Mucosa of descending colon (tissue), 3 donors: ENCODE results near the gene CDK19. TPM values are rescaled to one million over a fixed set of nuclear protein-coding genes. Genes with fewer than 3 reads are reported as not detected.

Experiments used
- ATAC-seq: fragments of 200-7000 bp; cut with Tn5 transposase; one replicate; pipeline ENCODE4 v1.9.1; 2020; ENCODE audit warnings: mild to moderate bottlenecking, moderate library complexity
- DNase-seq, 3 donors: peaks; one replicate each; pipeline ENCODE4 v3.0.0-alpha.2; 2020
- H3K36me3 ChIP-seq: fragments of 200-600 bp; one replicate; pipeline ENCODE4 v1.8.0; 2021; ENCODE audit warnings: low read depth, mild to moderate bottlenecking
- H3K4me1 ChIP-seq: fragments of 200-600 bp; one replicate; pipeline ENCODE4 v1.8.0; 2021; ENCODE audit warnings: low read depth, mild to moderate bottlenecking
- H3K4me3 ChIP-seq: fragments of 200-600 bp; one replicate; pipeline ENCODE4 v1.8.0; 2021; ENCODE audit warnings: mild to moderate bottlenecking
- H3K9me3 ChIP-seq: fragments of 200-600 bp; one replicate; pipeline ENCODE4 v1.8.0; 2021; ENCODE audit warnings: mild to moderate bottlenecking
- intact Hi-C, 2 donors: fragments of 100-400 bp; cut with DNase I in 1 of 2; cut with micrococcal nuclease in 1 of 2; formaldehyde crosslinking; loops; one replicate each; pipeline versions ENCODE4 v1.11.0 to v1.11.1; 2022; cut with DNase I, micrococcal nuclease
- total RNA-seq, 3 donors: library from RNA; stranded (reverse); fragmentation: NEBNext Ultra II Directional in 2 of 3; extraction: Animal tissue kit (Norgen Biotek cat#: 25700) in 2 of 3; gene quantifications; one replicate each; pipeline versions ENCODE4 v1.2.1 to v1.2.4, GENCODE V29; 2021 to 2023
- TF ChIP-seq, protein P1 (sequence below): fragments of 200-600 bp; IDR thresholded peaks from one replicate; pipeline ENCODE4 v1.8.0; 2022; ENCODE audit warnings: antibody characterized with exemption, mild to moderate bottlenecking
- donor health status: DM: no; HTN: no; CAD: no; lungs with moderate emphysema.
- donor health status: DM: no; HTN: no; CAD: no.
- donor health status: DM: no; HTN: yes; CAD: no.

Gene CDK19
- total RNA-seq, 3 donors from 2014 or later: 24.3 to 34.3 (median 27.7) TPM

DNA sequence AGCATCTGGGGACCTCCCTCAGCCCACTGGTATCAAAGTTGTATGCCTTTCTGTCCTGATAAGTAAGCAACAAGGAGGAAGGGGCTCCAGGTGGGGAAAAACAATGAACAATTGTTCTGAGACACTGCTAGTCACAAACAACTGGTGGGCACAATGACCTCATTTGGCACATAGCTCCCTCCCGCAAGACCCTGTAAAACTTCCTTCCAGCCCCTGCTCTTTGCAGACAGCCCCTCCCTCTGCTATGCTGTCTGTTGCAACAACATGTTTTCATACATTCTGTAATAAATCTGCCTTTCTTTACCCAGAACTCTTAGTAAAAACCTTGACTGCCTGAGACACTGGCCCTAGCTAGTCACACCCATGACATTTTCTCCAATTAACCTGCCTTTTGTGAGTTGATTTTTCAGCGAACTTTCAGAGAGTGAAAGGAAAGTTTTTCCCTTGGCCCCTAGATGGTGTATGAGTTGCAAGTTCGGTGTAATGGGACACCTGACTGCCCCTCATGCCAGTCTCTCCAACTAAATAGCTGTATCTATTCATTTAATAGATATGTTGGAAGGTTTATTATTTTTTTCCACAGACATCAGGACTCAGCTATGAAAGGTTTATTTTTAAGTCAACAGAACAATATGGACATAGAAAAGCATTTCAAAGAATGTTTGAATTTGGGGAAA, 196.5 kb downstream of the CDK19 start:
- H3K4me3 ChIP-seq: no peak overlapping the region
- ATAC-seq: peak; percentile 67
- no peaks in the 10 kb centered on the region for H3K36me3 ChIP-seq
- DNase-seq: peak in 1 of 3 donors; percentile 9
- no peaks in the 10 kb centered on the region for H3K9me3 ChIP-seq
- H3K4me1 ChIP-seq: peaks cover 15% of the 10 kb centered on the region
- intact Hi-C loops: no loop called here
- TF ChIP-seq, protein P1, sequence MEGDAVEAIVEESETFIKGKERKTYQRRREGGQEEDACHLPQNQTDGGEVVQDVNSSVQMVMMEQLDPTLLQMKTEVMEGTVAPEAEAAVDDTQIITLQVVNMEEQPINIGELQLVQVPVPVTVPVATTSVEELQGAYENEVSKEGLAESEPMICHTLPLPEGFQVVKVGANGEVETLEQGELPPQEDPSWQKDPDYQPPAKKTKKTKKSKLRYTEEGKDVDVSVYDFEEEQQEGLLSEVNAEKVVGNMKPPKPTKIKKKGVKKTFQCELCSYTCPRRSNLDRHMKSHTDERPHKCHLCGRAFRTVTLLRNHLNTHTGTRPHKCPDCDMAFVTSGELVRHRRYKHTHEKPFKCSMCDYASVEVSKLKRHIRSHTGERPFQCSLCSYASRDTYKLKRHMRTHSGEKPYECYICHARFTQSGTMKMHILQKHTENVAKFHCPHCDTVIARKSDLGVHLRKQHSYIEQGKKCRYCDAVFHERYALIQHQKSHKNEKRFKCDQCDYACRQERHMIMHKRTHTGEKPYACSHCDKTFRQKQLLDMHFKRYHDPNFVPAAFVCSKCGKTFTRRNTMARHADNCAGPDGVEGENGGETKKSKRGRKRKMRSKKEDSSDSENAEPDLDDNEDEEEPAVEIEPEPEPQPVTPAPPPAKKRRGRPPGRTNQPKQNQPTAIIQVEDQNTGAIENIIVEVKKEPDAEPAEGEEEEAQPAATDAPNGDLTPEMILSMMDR: no peak

DNA sequence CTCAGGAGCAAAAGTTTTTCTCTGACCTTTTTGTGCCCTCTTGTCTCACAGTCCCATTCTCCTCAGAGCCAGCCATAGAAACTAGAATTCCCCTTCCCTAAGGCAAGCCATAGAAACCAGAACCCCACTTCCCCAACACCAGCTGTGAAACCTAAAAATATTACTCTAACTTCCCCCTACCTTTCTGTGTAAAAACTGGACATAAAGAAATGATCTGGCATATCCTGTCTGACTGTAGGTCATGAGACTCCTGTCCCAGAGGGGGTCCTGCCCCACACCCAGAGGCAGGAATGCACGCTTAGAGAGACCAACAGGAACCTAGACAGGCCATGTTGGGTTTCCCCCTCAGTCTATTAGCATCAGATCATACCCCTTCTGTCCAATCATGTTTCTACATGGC, 198.2 kb downstream of the CDK19 start:
- TF ChIP-seq, protein P1: no peak
- DNase-seq (no peak), ATAC-seq (no peak)
- no peaks in the 10 kb centered on the region for H3K9me3 ChIP-seq
- H3K36me3 ChIP-seq: no peaks in the 10 kb centered on the region
- intact Hi-C loops: no loop called here
- no peak overlapping the region for H3K4me3 ChIP-seq
- peaks cover 15% of the 10 kb centered on the region for H3K4me1 ChIP-seq

DNA sequence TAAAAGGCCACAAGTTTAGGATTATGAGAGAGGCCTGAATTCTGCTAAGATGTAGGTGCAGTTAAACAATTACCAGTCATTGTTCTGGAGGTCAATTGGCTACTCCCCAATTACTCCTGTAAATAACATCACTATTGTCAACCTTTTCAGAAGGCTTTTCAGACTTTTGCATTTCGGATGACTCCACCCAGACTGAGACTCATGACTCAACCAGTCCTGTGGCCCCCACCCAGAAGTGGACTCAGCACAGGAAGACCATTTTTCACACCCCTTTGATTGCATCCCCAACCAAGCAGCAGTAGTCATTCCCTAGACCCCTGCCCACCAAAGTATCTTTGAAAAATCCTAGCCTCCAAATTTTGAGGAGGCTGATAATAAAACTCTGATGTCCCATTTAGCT, 199.5 kb downstream of the CDK19 start:
- intact Hi-C loops: no loop called here
- TF ChIP-seq, protein P1: no peak

DNA sequence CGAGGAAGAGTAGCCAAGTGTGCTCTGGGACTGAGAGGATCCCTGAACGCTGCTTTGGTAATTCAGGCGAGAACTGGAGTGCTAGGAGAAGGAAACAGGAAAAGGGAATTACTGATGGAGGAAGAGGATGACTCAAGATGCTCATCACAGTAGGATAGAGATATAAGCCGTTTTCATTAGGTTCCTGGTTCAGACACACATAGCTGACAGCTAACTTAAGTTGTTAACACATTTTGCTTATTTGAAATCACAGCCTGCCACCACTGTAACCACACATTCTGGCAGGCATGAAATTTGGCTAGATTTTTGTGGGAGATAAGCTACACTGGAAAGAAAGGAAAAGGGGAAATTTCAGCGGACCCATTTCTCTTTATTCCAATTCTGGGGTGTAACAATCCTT, 200.7 kb downstream of the CDK19 start:
- Histone ChIP-seq H3K9me3 (no peaks in the 10 kb centered on the region), H3K4me3 (no peak overlapping the region), H3K4me1 (peaks cover 11% of the 10 kb centered on the region), H3K36me3 (no peaks in the 10 kb centered on the region)
- DNase-seq (no peak), ATAC-seq (no peak)
- TF ChIP-seq, protein P1: no peak
- intact Hi-C loops: no loop called here

More for the DNA sequence above, 199.5 kb downstream of the CDK19 start:
- Histone ChIP-seq H3K36me3 (no peaks in the 10 kb centered on the region), H3K4me3 (no peak overlapping the region), H3K9me3 (no peaks in the 10 kb centered on the region), H3K4me1 (peaks cover 15% of the 10 kb centered on the region)
- ATAC-seq: no peak
- no peak for DNase-seq

DNA sequence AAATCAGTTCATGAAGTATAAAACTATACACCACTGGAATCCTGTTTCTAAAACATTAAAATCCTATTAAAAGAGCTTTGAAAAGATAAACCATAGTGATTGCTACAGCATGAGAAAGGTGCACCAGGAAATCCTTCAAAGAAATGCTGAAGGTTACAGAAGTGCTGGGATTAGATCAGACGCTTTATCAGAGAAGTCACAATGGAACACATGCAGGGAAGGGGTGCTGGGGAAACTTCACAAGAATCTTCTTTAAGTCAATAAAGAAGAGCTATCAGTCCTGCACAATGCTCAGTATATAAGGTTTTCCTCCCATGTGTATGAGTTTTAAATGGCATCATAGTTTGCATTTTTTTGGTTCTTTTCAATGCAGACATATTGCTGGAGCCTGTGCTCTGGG, 201.2 kb downstream of the CDK19 start:
- intact Hi-C loops: no loop called here
- no peak for ATAC-seq
- Histone ChIP-seq H3K4me3 (no peak overlapping the region), H3K36me3 (no peaks in the 10 kb centered on the region), H3K4me1 (peaks cover 6% of the 10 kb centered on the region), H3K9me3 (no peaks in the 10 kb centered on the region)
- DNase-seq: no peak
- TF ChIP-seq, protein P1: no peak
